ENCODE data around the gene SECTM1.

SECTM1 gene

DNA sequence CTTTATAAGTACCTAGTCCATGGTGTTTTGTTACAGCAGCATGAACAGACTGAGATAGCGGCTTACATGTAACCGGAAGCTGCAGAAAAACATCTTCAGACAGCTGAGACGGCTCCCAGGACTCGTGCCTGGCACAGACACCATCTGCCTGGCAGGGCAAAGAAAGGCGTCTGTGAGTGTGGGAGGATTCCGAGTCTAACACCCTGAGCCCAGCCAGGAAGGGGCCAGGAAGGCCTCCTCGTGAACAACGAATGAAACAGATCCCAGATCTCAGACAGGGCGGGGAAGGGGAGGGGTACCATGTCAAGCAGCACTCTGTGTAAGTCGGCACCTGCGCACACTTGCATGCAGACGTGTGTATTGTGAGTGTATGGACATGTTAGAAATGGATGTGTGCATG lies 55.7 kb downstream of the SECTM1 start:
- peak; percentile 23 for DNase-seq

DNA sequence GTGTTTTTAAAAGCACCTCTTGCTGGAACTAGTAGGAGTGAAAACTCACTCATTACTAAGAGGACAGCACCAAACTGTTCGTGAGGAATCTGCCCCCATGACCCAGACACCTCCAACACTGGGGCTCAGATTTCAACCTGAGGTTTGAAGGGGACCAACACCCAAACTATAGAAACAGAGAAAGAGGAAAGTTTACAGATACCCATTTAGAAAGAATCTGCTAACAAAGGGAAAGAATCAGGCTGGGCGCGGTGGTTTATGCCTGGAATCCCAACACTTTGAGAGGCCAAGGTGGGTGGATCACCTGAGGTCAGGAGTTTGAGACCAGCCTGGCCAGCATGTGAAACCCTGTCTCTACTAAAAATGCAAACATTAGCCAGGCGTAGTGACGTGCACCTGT lies 56.6 kb downstream of the SECTM1 start:
- DNase-seq = no peak

DNA sequence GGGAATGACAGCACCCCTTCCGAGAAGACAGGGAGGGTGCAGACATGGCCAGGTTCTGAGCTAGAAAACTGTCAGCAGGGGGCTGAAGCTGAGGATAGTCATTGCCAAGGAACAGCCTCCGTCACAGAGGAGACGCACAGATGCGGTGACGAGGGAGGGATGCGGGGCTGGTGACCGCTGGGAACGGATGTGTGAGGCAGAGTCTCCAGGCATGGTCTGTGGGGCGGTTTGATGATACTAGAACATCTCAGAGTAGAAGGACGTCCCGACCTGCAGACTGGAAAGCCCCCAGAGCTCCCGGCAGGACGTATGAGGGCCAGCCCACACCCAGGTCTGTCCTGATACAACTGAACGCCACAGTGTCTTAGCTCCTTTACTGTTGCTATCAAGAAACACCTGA lies 58.2 kb downstream of the SECTM1 start:
- DNase-seq = no peak

DNA sequence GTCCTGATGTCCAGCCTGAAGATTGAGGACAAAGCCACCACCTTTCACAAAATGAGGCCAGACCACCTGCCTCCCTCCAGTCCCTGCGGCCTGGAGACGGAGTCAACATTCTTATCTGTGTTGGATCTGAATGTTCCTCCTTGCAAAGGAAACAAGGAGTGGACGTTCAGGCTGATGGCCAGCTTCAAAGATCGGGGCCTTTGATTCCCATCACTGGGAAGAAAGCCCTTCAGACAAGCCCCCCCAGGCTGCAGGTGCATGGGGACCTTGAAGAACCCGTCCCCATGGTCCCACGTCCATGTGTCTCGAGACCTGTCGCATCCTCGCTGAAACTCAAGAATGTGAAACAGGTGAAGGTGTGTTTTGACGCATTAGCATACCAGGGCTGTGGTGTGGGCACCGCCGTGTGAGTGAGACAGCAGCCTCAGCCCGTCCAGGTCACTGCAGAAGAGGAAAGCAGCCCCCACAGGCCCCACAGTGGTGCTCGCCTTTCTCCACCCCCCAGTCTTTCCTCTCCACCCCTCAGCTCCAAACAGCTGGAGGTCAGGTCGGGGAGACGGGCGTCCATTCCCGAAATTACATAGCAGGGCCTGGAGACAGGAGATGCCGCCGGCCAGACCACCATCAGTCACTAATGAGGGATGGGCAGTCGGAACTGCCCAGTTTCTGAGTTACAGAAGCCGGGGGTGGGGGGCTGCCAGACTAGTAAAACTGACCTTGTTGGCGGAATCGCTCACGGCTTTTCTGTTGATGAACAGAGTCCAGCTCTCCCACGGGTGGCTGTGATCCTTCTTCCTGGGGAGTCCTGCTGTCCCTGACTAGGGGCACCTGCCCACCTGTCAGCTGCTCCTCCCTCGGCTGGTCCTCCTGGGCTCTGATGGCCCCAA lies 59.2 kb downstream of the SECTM1 start:
- DNase-seq = no peak

DNA sequence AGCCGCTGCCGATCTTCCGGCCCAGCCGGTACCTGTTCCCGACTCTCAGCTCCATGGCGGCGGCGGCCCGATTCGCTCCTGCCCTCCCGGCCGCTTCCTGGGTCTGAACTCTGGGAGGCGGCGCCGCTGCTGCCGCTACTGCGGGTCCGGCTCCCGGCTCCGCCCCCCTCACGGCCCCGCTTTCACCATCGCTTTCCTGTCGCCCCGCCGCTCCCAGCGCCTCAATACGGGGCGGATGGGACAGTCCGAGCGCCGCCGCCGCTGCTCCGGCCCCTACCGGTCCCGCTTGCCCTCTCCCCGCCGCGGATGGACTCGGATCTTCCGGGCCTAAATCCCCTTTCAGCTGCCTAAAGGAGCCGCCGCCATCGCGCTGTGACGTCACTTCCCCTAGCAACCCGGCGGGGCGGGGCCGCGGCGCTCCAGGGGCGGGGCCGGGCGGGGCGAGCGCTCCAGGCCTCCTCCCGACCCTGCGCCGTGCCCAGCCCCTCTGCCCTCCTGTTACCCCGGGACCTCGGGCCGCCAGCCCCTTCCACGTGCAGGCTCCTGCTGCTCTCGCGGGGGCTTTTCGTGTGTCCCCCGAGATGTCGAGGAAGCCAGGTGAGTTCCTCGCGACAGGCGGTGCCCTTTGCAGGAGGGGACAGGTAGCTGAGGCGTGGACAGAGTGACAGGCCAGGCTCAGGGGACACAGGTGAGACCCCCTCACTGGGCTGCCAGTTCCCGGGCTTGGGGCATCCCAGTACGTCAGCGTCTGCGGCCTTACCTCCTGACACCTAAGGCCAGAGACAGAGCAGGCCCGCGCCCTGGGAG lies 60.0 kb downstream of the SECTM1 start, which contains the start of gene CSNK1D:
CSNK1D (minus strand) TSS at position 374 of the 807 bp plus-strand sequence; CDS start at position 55, 319 bp downstream.
- peak; percentile 95 for DNase-seq

DNA sequence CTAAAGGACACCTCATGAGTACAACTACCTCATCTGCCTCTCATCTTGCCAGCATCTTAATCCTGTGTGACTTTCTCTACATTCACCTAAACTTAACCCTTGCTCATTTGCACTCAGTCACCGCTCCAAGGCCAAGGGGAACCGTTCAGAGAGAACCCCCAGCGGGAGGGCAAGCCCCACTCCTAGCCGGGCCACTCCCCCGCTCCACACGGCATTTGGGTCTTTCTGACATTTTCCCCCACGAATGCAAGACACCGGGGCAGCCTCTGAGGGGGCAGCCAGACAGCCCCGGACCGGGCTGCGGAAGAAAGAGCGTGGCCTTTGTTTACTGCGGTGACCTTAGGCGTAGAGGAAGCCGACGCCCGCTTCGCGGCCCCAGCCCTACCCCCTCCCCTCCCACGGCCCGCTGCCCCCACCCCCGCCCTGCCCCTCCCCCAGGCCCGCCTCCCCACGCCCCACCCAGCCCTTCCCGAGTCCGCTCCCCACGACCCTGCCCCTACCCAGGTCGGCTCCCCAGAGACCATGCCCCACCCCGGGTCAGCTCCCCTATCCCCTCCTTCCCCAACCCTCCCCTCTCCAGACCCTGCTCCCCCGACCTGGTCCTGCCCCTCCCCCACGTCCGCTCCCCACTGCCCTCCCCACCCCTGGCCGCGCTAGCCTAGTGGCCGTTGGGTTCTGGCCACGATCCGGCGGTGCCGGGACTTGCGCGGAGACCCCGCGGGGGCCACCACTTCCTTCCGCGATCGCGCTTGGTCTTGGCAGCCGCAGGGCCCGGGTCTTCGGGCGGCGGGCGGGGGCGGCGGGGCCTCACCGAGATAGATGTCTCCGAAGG lies 60.9 kb downstream of the SECTM1 start:
- peak; percentile 71 for DNase-seq

DNA sequence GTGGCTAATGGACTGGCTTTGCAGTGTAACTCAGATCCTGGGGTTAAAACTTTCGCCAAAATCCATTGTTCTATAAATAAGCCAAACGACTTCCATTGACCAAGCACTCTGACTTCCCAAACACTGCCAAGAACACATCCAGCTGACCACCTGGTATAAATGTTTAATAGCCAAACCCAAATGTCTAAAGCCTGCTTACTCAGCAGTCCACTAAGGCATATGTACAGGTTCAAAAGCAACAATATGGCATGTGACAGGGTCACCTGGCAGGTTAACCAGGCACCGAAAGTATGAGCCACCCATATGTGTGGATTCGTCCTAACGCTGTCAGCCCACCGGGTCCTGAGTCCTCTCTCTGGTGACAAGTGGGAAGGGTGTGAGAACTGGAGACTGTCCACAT lies 62.2 kb downstream of the SECTM1 start:
- no peak for DNase-seq
